ENCODE data around the gene KDSR.

KDSR gene

DNA sequence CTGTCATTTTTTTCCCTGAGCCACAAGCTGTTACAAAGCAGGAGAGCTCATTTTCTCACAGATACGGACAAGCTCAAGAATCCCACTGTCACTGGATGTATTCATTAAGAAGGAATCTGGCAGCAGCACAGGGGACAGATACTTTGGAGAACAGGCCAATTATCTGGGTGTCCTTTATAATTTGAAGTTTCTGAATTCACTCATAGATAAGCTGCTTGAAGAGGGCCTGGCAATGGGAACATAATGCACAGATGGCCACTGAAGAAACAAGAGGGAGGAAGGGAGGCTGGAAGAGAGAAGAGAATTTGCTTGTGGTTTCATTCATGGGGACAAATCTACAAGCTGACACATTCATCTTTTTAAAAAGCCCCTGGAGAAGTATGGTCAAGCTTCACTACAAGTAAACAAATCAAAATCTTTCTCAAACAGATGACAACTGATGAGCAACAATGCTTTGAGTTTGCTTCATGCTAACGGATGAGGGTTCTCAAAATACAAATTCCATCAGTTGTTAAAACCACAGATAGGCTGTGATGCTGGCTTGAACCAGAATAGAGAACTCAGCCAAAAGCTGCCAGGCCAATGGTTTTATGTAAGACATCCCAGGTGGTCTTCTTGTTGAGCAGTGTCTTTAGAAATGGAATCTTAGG, 59.3 kb downstream of the KDSR start:
- DNase-seq (ENCODE audit: low read depth in 3 of 3, low spot score in 1 of 3): no peak

DNA sequence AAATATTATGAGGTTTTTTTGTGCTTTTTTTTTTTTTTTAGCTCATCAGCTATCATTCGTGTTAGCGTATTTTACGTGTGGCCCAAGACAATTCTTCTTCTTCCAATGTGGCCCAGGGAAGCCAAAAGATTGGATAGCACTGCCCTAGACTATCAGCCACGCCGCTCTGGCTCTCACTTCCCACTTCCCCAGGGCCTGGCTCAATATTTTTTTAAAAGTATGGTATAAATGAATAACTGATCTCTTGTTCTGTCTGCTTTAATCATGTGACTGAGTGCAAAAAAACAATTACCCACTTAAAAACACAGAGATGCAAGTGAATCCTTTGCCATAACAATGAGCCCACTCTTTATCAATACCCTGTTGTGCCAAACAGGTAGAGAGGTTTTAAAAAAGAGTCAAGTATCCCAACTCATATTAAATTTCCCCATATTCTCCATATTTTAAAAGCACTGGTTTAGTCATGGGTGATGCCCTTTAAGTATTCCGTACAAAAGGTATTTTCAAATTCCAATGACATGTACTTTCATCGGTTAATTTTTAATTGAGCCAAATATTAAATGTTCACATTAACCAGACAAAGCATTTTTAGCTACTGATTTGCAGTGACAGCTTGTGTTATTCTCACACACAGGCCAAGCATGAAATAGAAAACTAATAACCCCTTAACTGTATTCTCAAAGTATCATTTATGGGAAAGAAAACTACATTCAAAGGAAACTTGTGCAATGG, 60.0 kb downstream of the KDSR start:
- DNase-seq (ENCODE audit: low read depth in 3 of 3, low spot score in 1 of 3): no peak

DNA sequence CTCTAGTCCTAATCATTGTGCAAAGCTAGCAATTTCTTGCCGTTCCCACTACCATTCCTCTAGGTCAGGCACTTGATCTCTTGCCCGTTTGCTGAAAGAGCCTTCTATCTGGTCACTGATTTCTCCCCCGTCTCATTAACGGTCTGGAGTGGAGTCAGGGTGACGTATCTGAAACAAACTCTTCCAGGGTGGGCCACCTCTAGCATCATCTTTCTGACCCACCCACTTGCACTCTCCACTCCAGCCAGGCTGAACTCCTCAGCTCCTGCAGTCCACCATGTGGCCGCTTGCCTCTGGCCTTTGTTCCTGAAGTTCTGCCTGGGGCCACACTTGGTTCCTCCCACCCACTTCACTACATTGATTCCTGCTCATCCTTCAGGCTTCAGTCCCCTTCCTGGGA, 60.8 kb downstream of the KDSR start:
- DNase-seq (ENCODE audit: low read depth in 3 of 3, low spot score in 1 of 3): no peak

DNA sequence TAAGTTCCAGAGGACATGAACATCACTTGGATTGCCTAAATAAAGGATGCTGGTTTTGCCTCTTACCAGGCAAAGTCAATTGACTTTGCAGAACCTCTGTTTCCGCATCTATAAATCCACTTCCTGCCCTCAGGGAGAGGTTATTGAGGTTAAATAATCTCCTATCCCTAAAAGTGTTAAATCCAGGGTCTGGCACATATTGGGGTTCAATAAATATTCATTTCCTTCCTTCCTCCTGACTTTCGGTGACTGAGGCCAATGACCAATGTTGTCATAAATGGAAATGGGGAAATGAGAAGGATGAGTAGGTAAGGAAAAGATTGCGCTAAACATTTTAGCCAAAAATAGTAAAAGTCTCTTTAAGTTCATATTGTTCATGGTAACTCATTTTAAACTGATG, 63.5 kb downstream of the KDSR start:
- DNase-seq (ENCODE audit: low read depth in 3 of 3, low spot score in 1 of 3): no peak

DNA sequence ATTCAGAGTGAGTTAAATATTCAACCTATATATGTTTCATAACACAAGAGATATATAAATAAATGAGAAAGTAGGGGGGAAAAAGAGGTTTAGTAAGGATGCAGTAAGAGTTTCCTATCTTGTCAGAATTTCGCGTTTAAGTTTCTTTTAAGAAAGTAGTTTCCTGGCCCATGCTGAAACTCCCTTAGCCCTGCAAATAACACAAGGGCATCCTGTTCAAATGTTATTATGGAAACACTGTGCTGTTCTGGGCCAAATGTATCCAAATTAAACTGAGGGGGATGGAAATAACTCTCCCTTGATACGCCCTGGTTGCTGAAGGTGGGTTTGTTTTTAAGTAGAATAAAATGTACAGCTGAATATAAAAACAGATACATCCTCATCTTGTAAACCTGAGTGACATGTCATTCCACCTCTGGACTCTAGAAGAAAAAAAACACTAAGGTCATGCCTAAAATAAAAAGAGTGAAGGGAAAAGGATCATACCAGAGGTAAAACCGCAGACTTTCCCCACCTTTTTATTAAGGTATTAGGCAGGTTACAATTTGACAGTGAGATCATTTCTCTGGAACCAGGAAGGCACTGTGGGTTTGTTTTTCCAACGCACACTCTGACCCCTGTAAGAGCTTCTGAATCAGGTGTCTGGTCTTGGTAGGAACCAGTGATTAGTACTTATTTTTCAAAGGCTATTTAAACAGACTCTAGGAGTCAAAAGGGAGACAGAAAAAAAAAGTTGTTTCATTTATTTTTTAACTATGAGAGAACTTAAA, 64.2 kb downstream of the KDSR start:
- DNase-seq (ENCODE audit: low read depth in 3 of 3, low spot score in 1 of 3): no peak

DNA sequence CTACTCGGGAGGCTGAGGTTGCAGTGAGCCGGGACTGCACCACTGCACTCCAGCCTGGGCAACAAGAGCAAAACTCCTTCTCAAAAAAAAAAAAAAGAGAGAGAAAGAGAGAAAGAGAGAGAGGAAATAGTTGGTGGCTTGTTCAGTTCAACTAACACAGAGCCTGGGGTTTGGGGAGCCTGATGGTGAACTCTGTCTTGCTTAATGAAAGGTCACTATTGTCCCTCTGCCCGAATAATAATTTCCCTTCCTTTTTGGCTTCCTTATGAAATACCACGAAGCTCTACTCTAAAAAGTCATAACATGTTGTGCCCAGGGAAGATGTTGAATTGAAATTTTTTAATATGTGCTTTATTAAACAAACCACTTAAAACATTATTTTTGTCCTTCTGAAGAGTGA, 64.8 kb downstream of the KDSR start:
- no peak for DNase-seq (ENCODE audit: low read depth in 3 of 3, low spot score in 1 of 3)

DNA sequence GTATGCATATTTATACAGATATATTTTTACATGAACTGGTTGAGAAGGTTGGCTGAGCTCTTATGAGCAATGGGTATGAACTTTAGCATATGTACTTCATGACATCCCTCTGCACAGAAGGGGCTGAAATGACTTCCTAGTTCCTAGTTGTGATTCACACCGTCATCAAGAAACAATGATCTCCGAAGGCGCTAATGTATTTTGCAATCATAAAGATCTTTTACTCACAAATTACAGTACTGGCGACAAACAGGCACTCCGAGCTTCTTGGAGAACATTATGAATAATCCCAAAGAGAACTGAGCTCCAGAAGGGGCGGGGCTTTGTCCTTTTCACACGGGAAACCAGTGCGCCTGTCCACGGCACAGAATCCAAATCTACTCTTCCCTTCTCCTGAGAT, 65.6 kb downstream of the KDSR start:
- DNase-seq (ENCODE audit: low read depth in 3 of 3, low spot score in 1 of 3): no peak

DNA sequence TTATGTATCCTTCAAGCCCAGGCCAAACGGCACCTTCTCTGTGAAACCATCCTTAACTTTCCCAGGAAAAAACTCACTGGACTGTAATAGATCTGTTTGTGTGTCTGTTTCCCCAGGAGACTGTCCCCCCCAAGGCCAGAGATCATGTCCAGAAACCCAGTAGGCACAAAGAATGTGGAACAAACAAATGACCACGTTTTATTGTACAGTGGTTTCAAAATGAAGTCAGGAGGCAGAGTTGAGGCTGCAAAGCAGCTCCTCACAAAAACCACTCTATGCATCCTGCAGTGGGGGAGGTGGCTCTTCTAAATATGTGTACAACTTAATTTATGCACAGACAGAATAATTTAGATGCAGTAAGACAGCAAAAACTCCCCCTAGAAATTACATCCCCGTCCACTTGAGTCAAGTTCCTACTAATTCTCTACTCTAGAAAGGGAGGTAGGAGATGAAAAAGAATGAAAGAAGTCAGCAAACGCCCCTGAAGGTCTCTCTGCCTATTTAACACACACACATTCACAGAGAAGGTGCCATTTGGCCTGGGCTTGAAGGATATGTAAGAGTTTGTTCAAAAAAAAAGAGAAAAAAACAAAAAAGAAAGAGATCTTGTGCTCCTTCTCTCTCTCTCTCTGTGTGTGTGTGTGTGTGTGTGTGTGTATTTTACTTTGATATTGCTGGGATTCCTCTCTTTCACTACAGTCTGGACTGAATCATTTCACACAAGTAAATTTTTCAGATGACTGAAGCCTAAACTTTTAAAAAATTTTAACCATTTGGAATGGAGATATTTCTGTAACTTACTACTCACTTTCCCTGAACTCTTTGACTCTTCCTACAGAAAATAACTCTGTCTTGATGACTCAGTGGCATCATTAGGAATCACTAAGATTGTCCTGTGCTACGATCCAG, 66.9 kb downstream of the KDSR start:
- no peak for DNase-seq (ENCODE audit: low read depth in 3 of 3, low spot score in 1 of 3)

DNA sequence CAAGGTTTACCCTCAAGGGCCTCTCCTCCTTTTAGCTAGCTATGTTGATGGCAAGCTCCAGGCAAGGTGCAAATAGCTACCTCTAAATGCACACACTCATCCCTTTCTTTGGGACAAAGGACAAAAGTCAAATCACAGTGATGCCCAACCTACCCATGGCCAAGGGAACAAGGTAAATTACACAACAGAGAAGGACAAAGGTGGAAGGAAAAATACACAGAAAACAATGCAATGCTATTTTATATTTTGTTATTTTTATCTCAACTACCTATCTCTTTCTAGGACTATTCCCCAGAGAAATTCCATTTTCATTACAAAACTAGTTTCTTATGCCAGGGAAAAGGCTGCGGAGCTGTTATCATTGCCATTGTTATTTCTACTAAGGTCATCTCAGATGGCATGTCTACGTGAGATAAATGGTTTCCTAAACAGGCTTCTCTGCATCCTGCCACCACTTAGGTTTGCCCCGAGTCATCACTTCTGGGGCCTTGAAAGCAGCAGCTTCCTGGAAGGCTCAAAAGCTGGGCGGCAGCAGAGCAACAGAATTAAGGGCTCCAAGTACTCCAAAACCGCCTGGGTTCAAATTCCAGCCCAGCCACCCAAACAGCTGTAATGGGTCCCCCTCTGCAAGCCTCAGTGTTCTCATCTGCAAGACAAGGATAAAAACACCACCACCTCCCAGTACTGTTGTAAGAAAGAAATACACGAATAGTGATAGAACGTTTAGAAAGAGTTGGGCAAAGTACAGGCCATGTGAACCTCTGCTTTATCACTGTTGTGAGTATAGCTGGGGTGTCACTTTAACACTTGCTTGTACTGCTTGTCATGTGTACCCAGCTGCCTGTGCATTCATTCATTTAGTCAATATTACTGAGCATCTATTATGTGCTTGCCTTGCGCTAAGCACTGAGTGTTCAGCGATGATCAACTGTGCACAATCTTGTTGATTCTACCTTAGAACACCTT, 68.3 kb downstream of the KDSR start:
- DNase-seq (ENCODE audit: low read depth in 3 of 3, low spot score in 1 of 3): peak in 1 of 3 donors; percentile 18

DNA sequence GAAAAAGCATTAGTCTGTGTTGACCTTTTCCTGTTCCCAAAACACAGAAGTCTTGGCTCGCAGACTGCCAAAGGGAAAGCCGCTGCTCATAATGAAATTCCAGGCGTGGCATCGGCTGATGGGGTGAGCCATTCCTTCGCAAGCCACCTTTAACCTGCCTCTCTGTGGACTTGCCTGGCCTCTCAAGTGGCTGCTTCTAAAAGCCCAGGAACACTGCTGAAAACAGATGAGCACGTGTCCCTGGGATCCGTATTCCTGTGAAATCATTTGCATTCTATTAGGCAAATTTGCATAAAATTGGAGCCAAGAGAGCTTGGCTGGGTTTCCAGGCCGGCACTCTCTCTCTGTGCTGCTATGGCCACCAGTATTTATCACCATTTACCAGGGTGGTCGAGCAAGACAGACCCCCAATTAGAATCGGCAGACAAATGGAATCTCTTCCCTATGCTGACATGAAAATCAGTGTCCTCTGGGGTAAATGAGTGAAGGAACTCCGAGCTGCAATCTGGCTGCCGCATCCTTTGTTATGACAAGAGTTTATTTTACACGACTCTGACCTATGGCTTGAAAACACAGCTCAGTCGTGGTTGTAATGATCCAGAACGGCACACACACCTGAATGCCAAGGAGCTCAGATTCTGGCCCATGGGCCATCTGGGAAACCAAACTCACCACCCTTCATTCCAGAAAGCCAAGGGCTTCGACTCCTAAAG, 69.2 kb downstream of the KDSR start:
- DNase-seq (ENCODE audit: low read depth in 3 of 3, low spot score in 1 of 3): no peak

DNA sequence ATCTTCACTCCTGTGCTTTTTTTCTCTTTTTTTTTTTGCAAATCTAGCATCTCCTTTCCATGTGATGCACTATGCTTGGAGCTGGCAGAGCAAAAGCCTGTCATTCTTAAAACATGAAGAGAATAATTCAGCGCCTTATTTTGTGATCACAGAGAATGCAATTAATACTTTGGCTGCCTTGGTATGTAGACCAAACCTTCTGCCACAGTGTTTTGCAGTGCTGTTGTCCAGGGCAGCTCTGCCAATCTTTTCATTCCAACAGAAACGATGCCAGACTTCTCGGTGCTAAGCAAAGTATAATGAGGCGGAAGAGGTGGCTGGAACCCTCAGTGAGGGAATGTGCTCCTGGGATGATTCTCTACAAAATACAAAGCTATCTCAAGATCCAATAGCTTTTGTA, 73.1 kb downstream of the KDSR start:
- no peak for DNase-seq (ENCODE audit: low read depth in 3 of 3, low spot score in 1 of 3)

DNA sequence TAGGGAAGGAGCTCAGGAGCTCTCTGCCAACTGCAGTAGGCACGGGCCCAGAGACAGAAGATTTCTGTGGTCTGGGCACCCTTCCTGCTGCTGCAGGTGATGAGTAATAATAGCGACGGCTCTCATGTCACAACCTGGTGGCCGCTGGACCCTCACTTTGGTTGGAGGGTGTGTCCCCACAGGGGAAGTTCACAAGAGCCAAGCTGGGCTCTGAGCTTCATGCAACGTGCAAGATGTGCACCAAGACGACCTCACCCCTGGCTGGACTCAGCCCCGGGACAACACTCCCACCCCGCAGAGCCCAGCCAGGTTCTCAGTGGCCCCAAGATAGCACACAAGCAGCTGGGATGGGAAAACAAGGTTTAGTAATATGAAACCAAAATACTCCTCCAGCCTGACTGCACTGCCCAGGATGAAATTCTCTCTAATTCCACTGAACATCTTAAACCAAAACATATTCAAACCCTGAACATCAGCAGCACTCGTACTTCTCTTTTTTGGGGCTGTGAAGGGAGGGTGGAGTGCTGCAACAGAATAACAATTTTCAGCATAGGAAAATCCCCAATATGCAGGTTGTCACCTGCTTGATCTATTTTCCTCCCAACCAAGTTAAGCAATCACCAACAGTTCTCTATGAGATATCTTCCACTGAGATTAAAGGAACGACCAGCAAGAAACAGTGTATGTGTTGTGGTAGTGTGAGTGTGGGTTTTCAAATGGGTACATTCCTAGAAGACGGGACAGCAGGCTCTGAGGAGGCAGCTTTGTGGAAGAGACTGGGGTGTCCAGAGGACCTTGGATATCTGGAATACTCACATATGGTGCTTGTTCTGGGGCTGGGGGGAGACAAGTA, 73.9 kb downstream of the KDSR start:
- no peak for DNase-seq (ENCODE audit: low read depth in 3 of 3, low spot score in 1 of 3)

DNA sequence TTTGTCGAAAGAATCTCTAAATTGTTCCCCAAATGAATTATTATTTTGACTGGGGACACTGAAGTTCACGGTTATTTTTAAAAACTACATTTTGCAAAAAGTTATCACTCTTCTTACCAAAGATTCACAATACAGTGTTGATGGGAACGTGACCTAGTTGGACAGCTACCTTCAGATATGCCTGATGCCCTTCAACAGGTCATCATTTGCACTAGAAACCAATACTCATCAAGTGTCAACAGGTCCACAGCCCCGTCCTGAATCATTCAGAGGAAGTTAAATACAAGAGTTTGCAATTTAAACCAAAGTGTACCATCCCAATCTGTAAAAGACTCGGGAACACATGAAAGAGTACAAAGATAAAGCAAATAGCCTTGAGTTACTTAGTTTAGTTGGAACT, 75.7 kb downstream of the KDSR start:
- DNase-seq (ENCODE audit: low read depth in 3 of 3, low spot score in 1 of 3): no peak

DNA sequence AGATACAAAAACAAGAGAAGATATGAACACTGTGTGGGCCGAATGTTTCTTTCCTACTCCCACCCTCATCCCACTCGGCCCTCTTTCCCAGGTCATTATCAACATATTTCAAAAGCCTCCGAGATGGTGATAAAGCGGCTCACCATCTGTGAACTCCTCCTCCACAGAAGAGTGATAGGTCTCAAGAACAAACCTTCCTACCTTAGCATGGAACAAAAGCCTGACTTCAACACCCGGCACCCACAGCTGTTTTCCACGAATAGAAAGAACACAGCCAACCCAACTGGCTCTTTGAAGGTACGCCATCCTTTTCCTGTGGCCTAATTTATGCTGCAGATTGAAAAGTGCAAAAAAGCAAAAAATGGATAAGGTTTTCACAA, 76.2 kb downstream of the KDSR start:
- DNase-seq (ENCODE audit: low read depth in 3 of 3, low spot score in 1 of 3): no peak

DNA sequence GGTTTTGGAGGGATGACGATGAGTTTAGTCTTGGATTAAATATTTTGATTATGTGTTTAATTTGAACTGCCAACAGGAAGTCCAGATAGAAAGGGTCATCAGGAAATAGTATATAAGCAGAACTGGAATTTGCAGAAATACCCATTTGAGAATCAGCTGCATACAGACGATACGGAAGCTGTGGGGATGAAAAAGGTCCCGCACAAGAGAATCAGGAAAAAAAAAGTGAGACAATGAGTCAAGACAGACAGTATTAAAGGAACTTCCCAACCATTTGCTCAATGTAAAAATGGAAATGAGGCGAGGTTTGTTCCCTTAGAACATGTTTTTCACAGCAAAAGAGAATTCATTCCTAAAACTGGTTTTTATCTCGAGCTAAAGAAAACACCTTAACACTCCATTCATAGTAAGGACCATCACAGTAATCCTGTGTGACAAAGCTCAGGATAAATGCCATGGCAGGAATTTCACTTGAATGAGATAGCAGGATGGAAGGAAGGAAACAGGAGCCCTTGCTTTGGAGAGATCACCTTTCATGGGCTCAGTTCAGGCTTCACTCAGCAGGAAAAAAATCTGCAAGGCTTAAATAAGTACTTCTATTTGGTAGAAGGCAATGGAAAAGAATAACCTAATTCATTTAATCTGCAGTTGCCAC, 76.7 kb downstream of the KDSR start:
- no peak for DNase-seq (ENCODE audit: low read depth in 3 of 3, low spot score in 1 of 3)

DNA sequence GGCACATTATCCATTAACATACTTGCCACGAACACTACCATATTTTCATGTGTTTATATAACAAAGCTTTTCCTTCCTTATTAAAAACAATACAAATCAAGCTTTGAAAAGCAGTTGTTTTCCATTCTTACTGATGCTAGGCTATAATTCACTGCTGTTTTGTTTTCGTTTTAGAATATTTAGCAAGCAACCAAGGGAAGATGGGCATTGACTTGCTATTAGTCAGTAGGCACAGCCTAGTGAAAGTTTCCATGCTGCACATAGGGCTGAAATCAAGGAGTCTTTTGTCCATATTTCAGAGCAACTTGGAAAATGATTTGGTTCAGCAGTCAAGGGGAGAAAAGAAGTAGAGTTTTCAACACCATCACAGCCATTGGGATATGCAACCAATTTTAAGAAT, 78.7 kb downstream of the KDSR start:
- no peak for DNase-seq (ENCODE audit: low read depth in 3 of 3, low spot score in 1 of 3)

DNA sequence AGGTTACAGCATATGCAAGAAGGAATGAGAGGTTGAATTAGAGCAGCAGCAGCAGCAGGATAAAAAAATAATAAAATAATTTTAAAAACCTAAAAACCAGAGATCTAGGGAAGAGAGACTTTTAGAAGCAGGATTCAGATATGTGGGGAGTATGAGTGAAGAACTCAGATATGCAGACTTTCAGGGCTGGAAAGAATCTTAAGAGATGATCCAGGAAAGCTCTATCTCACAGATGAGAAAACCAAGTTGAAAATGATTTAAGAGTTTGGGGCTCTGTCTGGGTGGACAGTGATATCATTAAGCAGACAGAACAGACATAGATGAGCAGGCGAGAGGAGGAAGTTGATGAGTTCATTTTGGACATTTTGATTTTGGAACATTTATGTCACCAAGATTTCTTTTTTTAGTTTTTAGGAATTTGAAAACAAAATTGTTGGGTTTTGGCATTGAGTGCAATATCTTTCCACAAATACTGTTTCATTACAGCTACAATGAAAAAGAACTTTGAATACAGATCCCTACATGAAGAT, 79.2 kb downstream of the KDSR start:
- DNase-seq (ENCODE audit: low read depth in 3 of 3, low spot score in 1 of 3): no peak

DNA sequence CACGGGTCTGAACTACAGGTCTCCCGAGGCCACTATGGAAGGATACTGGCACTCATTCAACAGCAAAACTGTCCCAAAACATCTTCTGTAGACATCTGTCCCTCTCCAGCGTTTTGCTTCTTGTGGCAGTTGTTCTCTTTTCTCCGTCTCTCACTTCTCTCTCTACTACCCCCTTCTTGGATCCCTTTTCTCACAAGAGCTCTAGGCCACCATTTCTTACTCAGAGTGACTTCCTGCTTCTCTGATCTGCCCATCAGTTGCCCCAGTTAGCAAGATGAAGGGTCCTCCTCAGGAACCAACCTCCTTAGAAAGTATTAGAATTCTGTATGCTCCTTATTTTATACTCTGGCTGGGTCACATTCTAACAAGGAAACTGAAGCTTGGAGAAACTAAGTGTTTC, 80.1 kb downstream of the KDSR start:
- DNase-seq (ENCODE audit: low read depth in 3 of 3, low spot score in 1 of 3): no peak
